OCI-LY7 (cell line): Measurements from ENCODE around the gene SMIM8. TPM values are rescaled to one million over a fixed set of nuclear protein-coding genes. Genes with fewer than 3 reads are reported as not detected.

Source experiments
- Bru-seq: library from RNA; stranded (reverse); fragments of 400-500 nt; gene quantifications from one replicate; lab custom pipeline; 2021; lab: Mats Ljungman, UMichigan
- BruChase-seq, 2 experiments: library from RNA; stranded (reverse); fragments of 400-500 nt; gene quantifications; one replicate each; lab custom pipeline; 2021; lab: Mats Ljungman, UMichigan
- BruUV-seq: library from RNA; stranded (reverse); fragments of 400-500 nt; replicated peaks from 2 replicates; lab custom pipeline; 2021; lab: Mats Ljungman, UMichigan
- CTCF ChIA-PET: fragments of 300-600 bp; sonication (Branson Sonifier 250); formaldehyde crosslinking; loops from one replicate; lab custom pipeline; 2022; ENCODE audit warnings: antibody characterized with exemption; ENCODE audit not compliant: unreplicated experiment; lab: Charles Lee
- POLR2A ChIA-PET: fragments of 300-600 bp; sonication (Branson Sonifier 250); formaldehyde crosslinking; loops from one replicate; lab custom pipeline; 2022; ENCODE audit warnings: antibody characterized with exemption; lab: Charles Lee
- DNase-seq: peaks from one replicate; pipeline ENCODE4 v3.0.0-alpha.2; 2015; ENCODE audit warnings: low spot score
- H2AFZ ChIP-seq: fragments of 200-600 bp; sonication (generic), shearing (Covaris generic); 2 replicates; pipeline ENCODE4 v1.6.1; 2014; ENCODE audit warnings: mild to moderate bottlenecking, antibody characterized with exemption, low read length, moderate library complexity
- H3K27ac ChIP-seq: fragments of 200-600 bp; sonication (generic); 2 replicates; pipeline ENCODE4 v1.5.1; 2014; ENCODE audit warnings: mixed run types, low read depth, mild to moderate bottlenecking, moderate library complexity, low read length, inconsistent platforms; ENCODE audit not compliant: poor library complexity, severe bottlenecking
- H3K36me3 ChIP-seq: fragments of 200-600 bp; sonication (generic); 2 replicates; pipeline ENCODE4 v1.6.1; 2014; ENCODE audit warnings: mild to moderate bottlenecking, antibody characterized with exemption, low read length, moderate library complexity, mixed read lengths; ENCODE audit not compliant: insufficient read depth
- H3K4me1 ChIP-seq: fragments of 200-600 bp; sonication (generic); 2 replicates; pipeline ENCODE4 v1.5.1; 2014; ENCODE audit warnings: mild to moderate bottlenecking, low read length; ENCODE audit not compliant: insufficient read depth, poor library complexity, severe bottlenecking
- H3K4me2 ChIP-seq: fragments of 200-600 bp; sonication (generic); 2 replicates; pipeline ENCODE4 v1.6.1; 2014; ENCODE audit warnings: mild to moderate bottlenecking, low read length
- H3K4me3 ChIP-seq: fragments of 200-600 bp; sonication (generic); 2 replicates; pipeline ENCODE4 v1.5.1; 2014; ENCODE audit warnings: mild to moderate bottlenecking, low read depth, low read length; ENCODE audit not compliant: poor library complexity, severe bottlenecking
- H3K79me2 ChIP-seq: fragments of 200-600 bp; sonication (generic); 2 replicates; pipeline ENCODE4 v1.6.1; 2016; ENCODE audit warnings: low read depth, mild to moderate bottlenecking, low read length, moderate library complexity, mixed read lengths; ENCODE audit not compliant: insufficient read depth
- H3K9me2 ChIP-seq: fragments of 200-600 bp; sonication (generic); 2 replicates; pipeline ENCODE4 v1.6.1; 2016; ENCODE audit warnings: mild to moderate bottlenecking, low read length, mixed read lengths; ENCODE audit not compliant: insufficient read depth
- H3K9me3 ChIP-seq: fragments of 200-600 bp; sonication (generic); 2 replicates; pipeline ENCODE4 v1.6.1; 2014; ENCODE audit warnings: mild to moderate bottlenecking, mixed run types, low read length, mixed read lengths
- H4K20me1 ChIP-seq: fragments of 200-600 bp; sonication (generic); 2 replicates; pipeline ENCODE4 v1.6.1; 2014; ENCODE audit warnings: mild to moderate bottlenecking, antibody characterized with exemption, low read length, moderate library complexity, mixed read lengths; ENCODE audit not compliant: insufficient read depth
- CTCF ChIP-seq: fragments of 200-600 bp; sonication (generic); conservative IDR thresholded peaks from 2 replicates; pipeline ENCODE4 v1.5.1; 2014; ENCODE audit warnings: mild to moderate bottlenecking, antibody characterized with exemption, low read length, moderate library complexity, mixed read lengths
- EZH2phosphoT487 ChIP-seq: fragments of 200-600 bp; sonication (generic); IDR thresholded peaks from 2 replicates; pipeline ENCODE4 v1.6.1; 2018; ENCODE audit warnings: low read depth, borderline replicate concordance, mild to moderate bottlenecking, mixed run types, antibody characterized with exemption, low read length, moderate library complexity, mixed read lengths
- intact Hi-C: fragments of 100-400 bp; cut with micrococcal nuclease; formaldehyde crosslinking; loops from one replicate; pipeline ENCODE4 v1.10.0; 2022; ENCODE audit not compliant: unreplicated experiment
- long read RNA-seq: library from polyadenylated mRNA; stranded (forward); transcript quantifications from one replicate; pipeline ENCODE4 v2.0.0, GENCODE V29; 2022
- total RNA-seq, 2 experiments: library from RNA; depleted of rRNA in 1 of 2; stranded (reverse); fragments of >200 nt in 1 of 2; shearing (Covaris generic) in 1 of 2; gene quantifications; 2 replicates each; pipeline ENCODE4 v1.2.3, GENCODE V29; 2014 to 2022

SMIM8 gene
- 6.6 TPM in 2 replicates for total RNA-seq (2014; rRNA removed; shearing (Covaris generic))
- 12.5 and 14.3 TPM in 2 replicates for total RNA-seq (2022)
- percentile 76 among the genes with signal in this experiment for Bru-seq, nascent RNA
- percentile 62 among the genes with signal in this experiment for BruChase-seq, experiment 1, labeled RNA remaining after a 6-hour chase
- percentile 71 among the genes with signal in this experiment for BruChase-seq, experiment 2, labeled RNA remaining after a 2-hour chase
- long read RNA-seq, transcript SMIM8-201 (3 exons, 2,405 nt) = major isoform, 34 of 43 reads
- long read RNA-seq, partial matches to known transcripts = 5 of 43 reads
- long read RNA-seq, other reads (novel, unspliced or antisense) = 4 of 43 reads

GRCh38 chr6:87322304-87323212 is at the start of gene SMIM8:
TSS of gene SMIM8 (plus strand) at chr6:87322588. CDS start at chr6:87337032, 14,444 bp downstream.
- peaks cover 5% of the 10 kb centered on the region; the same call in 1 of the 2 replicates for H3K79me2 ChIP-seq
- peak; percentile 88 for DNase-seq
- ChIA-PET POLR2A (interaction anchor here (1.1 kb wide), 1 partner anchor 63 kb away, joined by 3 read pairs; no protein-coding TSS in a partner anchor), CTCF (no interaction called here)
- intact Hi-C loops = loop anchor here (1.0 kb wide), 2 partner anchors 86 to 150 kb away; partner anchors contain the start of gene SLC35A1
- peak within 1 kb of the TSS; percentile 92 for H3K4me3 ChIP-seq
- no TSS peak for BruUV-seq
- H3K36me3 ChIP-seq = no peaks in the 10 kb centered on the region
- peak within 1 kb of the TSS; percentile 63 for H3K4me2 ChIP-seq
- no peak within 1 kb of the TSS for H3K27ac ChIP-seq
- no peaks in the 10 kb centered on the region for H3K9me3 ChIP-seq
- TF ChIP-seq CTCF (peak; percentile 92), EZH2phosphoT487 (no peak)
- H3K9me2 ChIP-seq = no peaks in the 10 kb centered on the region
- H3K4me1 ChIP-seq = peaks cover 6% of the 10 kb centered on the region
- peak within 1 kb of the TSS; percentile 100 for H2AFZ ChIP-seq
- no peaks in the 10 kb centered on the region for H4K20me1 ChIP-seq

- ChIA-PET POLR2A (interaction anchor here (1.7 kb wide), 1 partner anchor 16 kb away, joined by 5 read pairs; no protein-coding TSS in a partner anchor), CTCF (no interaction called here)
- H3K79me2 ChIP-seq = no peaks in the 10 kb centered on the region
- no peak overlapping the region for H3K27ac ChIP-seq
- no peaks in the 10 kb centered on the region for H3K36me3 ChIP-seq
- no peaks in the 10 kb centered on the region for H3K9me2 ChIP-seq
- no peak overlapping the region for H3K4me2 ChIP-seq
- no peak for DNase-seq
- H4K20me1 ChIP-seq = no peaks in the 10 kb centered on the region
- no peak overlapping the region for H3K4me3 ChIP-seq
- H3K9me3 ChIP-seq = no peaks in the 10 kb centered on the region
- intact Hi-C loops = loop anchor here (10.0 kb wide), 1 partner anchor 140 kb away; no protein-coding TSS in a partner anchor
- no peak overlapping the region for H2AFZ ChIP-seq
- no TSS peak for BruUV-seq
- no peaks in the 10 kb centered on the region for H3K4me1 ChIP-seq
- TF ChIP-seq CTCF = no peak
- no peak for TF ChIP-seq EZH2phosphoT487
Observed at GRCh38 chr6:87274660-87275274, 47.6 kb upstream of the SMIM8 start.
